ENCODE data around the gene SPATA3.

DNA sequence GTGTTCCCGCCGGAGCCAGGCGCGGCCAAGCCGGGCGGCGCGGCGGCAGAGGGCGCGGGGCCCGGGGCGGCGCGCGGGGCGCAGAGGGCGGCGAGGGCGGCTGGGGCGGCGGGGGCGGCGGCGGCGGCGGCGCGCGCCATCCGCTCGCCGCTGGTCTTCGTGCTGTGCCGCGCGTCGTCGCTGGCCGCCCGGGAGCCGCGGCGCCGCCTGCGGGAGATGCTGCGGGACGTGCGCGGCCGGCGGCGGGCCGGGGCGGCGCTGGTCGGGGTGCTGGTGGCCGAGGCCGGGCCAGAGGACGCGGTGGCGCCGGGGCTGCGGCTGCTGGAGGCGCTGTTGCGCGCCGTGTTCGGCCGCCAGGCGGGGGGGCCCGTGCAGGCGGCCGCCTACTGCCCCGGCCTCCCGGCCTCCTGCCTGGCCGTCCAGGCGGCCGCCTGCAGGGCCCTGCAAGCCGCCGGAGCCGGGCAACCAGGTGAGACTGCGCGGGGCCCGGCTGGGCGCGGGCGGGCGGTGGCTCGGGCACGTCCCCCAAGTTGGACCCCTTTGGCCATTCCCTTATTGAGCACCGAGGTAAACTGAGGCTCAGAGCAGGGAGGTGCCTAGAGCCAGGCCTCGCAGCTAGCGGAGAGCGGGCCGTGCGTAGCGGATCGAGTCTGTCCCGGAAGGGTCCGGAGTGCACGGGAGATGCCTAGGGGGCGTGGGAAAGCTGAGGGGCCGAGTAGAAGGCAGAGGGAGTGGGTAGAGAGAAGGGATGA lies 42.0 kb downstream of the SPATA3 start:
- TF ChIP-seq, protein P1, sequence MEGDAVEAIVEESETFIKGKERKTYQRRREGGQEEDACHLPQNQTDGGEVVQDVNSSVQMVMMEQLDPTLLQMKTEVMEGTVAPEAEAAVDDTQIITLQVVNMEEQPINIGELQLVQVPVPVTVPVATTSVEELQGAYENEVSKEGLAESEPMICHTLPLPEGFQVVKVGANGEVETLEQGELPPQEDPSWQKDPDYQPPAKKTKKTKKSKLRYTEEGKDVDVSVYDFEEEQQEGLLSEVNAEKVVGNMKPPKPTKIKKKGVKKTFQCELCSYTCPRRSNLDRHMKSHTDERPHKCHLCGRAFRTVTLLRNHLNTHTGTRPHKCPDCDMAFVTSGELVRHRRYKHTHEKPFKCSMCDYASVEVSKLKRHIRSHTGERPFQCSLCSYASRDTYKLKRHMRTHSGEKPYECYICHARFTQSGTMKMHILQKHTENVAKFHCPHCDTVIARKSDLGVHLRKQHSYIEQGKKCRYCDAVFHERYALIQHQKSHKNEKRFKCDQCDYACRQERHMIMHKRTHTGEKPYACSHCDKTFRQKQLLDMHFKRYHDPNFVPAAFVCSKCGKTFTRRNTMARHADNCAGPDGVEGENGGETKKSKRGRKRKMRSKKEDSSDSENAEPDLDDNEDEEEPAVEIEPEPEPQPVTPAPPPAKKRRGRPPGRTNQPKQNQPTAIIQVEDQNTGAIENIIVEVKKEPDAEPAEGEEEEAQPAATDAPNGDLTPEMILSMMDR (IDR thresholded peaks at IDR 0.05): no peak
- no peak for TF ChIP-seq POLR2A (IDR thresholded peaks at IDR 0.05)
